HepG2 (cell line): ENCODE data around the gene MORN3.

ENCODE experiments used
- ATF4 ChIP-seq, 2 experiments: fragments of 450-650 bp in 1 of 2; sonication (generic) in 1 of 2; formaldehyde crosslinking; IDR thresholded peaks; 2 replicates each; pipeline versions ENCODE4 v1.5.0 to v1.8.0; 2020 to 2022; ENCODE audit warnings: mild to moderate bottlenecking in 1 of 2, missing genetic modification reagents in 1 of 2
- CEBPZ ChIP-seq: IDR thresholded peaks from 2 replicates; pipeline ENCODE4 v1.6.1; 2012; ENCODE audit warnings: low read length, improper control_type of control experiment
- CTCF ChIP-seq: sonication (generic); formaldehyde crosslinking; IDR thresholded peaks from 2 replicates; pipeline ENCODE4 v1.5.0; 2020; ENCODE audit warnings: mild to moderate bottlenecking, missing genetic modification reagents, moderate library complexity
- NFRKB ChIP-seq: fragments of 450-650 bp; IDR thresholded peaks from 2 replicates; pipeline ENCODE4 v1.6.1; 2017
- NR2F2 ChIP-seq: IDR thresholded peaks from 2 replicates; pipeline ENCODE4 v1.6.1; 2012; ENCODE audit warnings: low read depth, inconsistent platforms, borderline replicate concordance
- TERF1 ChIP-seq: sonication (generic); formaldehyde crosslinking; IDR thresholded peaks from 2 replicates; pipeline ENCODE4 v1.8.0; 2022; ENCODE audit warnings: mild to moderate bottlenecking, missing genetic modification reagents, moderate library complexity
- ZBTB46 ChIP-seq: sonication (generic); formaldehyde crosslinking; IDR thresholded peaks from 2 replicates; pipeline ENCODE4 v1.4.0; 2020; ENCODE audit warnings: mild to moderate bottlenecking, missing genetic modification reagents, borderline replicate concordance
- ZNF20 ChIP-seq: sonication (generic); formaldehyde crosslinking; IDR thresholded peaks from 2 replicates; pipeline ENCODE4 v1.4.0; 2020; ENCODE audit warnings: mild to moderate bottlenecking, moderate library complexity, missing genetic modification reagents

GRCh38 chr12:121634836-121635235, 34.6 kb downstream of the MORN3 start:
- no peak for TF ChIP-seq CTCF (CRISPR knock-in tag)
- no peak for TF ChIP-seq ZBTB46 (CRISPR knock-in tag)
- no peak for TF ChIP-seq NFRKB
- TF ChIP-seq TERF1 (CRISPR knock-in tag): no peak
- no peak for TF ChIP-seq ATF4 (CRISPR knock-in tag; IDR thresholded peaks at IDR 0.05)
- no peak for TF ChIP-seq ZNF20 (CRISPR knock-in tag)
- TF ChIP-seq CEBPZ: no peak
- no peak for TF ChIP-seq NR2F2
